ENCODE measurements around the gene RNF214. TPM values are rescaled to one million over a fixed set of nuclear protein-coding genes. Genes with fewer than 3 reads are reported as not detected.

The RNF214 gene
- total RNA-seq, 1 donor from 2014 or later, result 43.0 TPM

- H3K36me3 Mint-ChIP-seq (ENCODE audit: unreplicated experiment), result peaks cover 6% of the 10 kb centered on the region
- no peak overlapping the region for H3K4me3 Mint-ChIP-seq (ENCODE audit: unreplicated experiment)
- peaks cover 1% of the 10 kb centered on the region for H3K9me3 Mint-ChIP-seq (ENCODE audit: unreplicated experiment)
- H3K27me3 Mint-ChIP-seq (ENCODE audit: unreplicated experiment), result no peaks in the 10 kb centered on the region
- no peak for DNase-seq
- TF ChIP-seq CTCF (IDR thresholded peaks at IDR 0.05; ENCODE audit: partially characterized antibody, unreplicated experiment), result no peak
- H3K4me1 Mint-ChIP-seq (ENCODE audit: low read depth, unreplicated experiment), result peaks cover 2% of the 10 kb centered on the region
- no peak overlapping the region for H3K27ac Mint-ChIP-seq (ENCODE audit: unreplicated experiment)
Measured at GRCh38 chr11:117278347-117278746, 45.9 kb downstream of the RNF214 start.

GRCh38 chr11:117279711-117280376 lies 47.4 kb downstream of the RNF214 start:
- Mint-ChIP-seq H3K36me3 (ENCODE audit: unreplicated experiment) (peaks cover 6% of the 10 kb centered on the region), H3K27ac (ENCODE audit: unreplicated experiment) (no peak overlapping the region)

GRCh38 chr11:117281159-117281558 lies 48.7 kb downstream of the RNF214 start:
- Mint-ChIP-seq H3K27me3 (ENCODE audit: unreplicated experiment) (no peaks in the 10 kb centered on the region), H3K4me3 (ENCODE audit: unreplicated experiment) (no peak overlapping the region), H3K4me1 (ENCODE audit: low read depth, unreplicated experiment) (no peaks in the 10 kb centered on the region), H3K9me3 (ENCODE audit: unreplicated experiment) (peaks cover 1% of the 10 kb centered on the region), H3K27ac (ENCODE audit: unreplicated experiment) (no peak overlapping the region), H3K36me3 (ENCODE audit: unreplicated experiment) (peaks cover 6% of the 10 kb centered on the region)
- no peak for DNase-seq
- TF ChIP-seq CTCF (IDR thresholded peaks at IDR 0.05; ENCODE audit: partially characterized antibody, unreplicated experiment), result no peak

More at GRCh38 chr11:117279711-117280376, 47.4 kb downstream of the RNF214 start:
- Mint-ChIP-seq H3K27me3 (ENCODE audit: unreplicated experiment) (no peaks in the 10 kb centered on the region), H3K4me3 (ENCODE audit: unreplicated experiment) (no peak overlapping the region), H3K9me3 (ENCODE audit: unreplicated experiment) (peaks cover 1% of the 10 kb centered on the region), H3K4me1 (ENCODE audit: low read depth, unreplicated experiment) (no peaks in the 10 kb centered on the region)
- TF ChIP-seq CTCF (IDR thresholded peaks at IDR 0.05; ENCODE audit: partially characterized antibody, unreplicated experiment), result no peak
- DNase-seq, result no peak

- no peak overlapping the region for H3K4me3 Mint-ChIP-seq (ENCODE audit: unreplicated experiment)
- DNase-seq, result no peak
Measured at GRCh38 chr11:117281869-117282268, 49.4 kb downstream of the RNF214 start.

More at GRCh38 chr11:117281869-117282268, 49.4 kb downstream of the RNF214 start:
- Mint-ChIP-seq H3K27me3 (ENCODE audit: unreplicated experiment) (peaks cover 2% of the 10 kb centered on the region), H3K4me1 (ENCODE audit: low read depth, unreplicated experiment) (no peaks in the 10 kb centered on the region), H3K36me3 (ENCODE audit: unreplicated experiment) (peaks cover 6% of the 10 kb centered on the region), H3K9me3 (ENCODE audit: unreplicated experiment) (peaks cover 1% of the 10 kb centered on the region), H3K27ac (ENCODE audit: unreplicated experiment) (no peak overlapping the region)
- TF ChIP-seq CTCF (IDR thresholded peaks at IDR 0.05; ENCODE audit: partially characterized antibody, unreplicated experiment), result no peak

Data from glutamatergic neuron (in vitro differentiated cells).